ENCODE results near the gene NACC1.

NACC1 gene

DNA sequence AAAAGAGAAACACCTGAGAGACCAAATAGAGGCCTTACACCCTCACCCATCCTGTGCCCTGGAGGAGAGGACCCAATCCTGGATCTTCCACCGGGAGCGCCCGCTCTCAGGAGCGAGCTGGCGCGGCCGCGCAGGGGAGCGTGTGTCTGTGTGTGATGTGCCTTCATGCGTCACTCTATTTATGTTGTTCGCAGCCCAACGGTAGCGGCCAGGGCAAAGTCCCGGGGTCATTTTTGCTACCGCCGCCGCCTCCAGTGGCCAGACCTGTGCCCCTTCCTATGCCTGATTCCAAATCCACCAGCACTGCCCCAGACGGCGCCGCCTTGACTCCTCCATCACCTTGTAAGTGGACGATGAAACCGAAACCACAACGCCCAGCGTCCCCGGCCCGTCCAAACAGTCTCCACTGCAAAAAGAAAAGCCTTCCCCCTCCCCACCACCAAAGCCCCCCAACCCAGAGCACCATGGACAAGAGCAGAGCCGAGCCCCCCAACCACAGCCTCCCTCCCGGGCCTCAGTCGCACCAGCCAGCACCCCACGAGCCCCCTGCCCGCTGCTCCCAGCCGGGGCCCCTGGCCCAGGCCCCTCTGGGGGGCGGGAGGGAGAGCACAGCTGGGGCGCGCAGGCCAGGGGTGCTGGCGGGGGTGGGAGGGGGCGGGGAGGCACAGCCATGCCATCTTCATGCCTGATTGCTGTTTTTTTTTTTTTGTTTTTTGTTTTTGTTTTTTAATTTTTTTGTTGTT lies 30.1 kb upstream of the NACC1 start:
- DNase-seq (ENCODE audit: low read depth): no peak

DNA sequence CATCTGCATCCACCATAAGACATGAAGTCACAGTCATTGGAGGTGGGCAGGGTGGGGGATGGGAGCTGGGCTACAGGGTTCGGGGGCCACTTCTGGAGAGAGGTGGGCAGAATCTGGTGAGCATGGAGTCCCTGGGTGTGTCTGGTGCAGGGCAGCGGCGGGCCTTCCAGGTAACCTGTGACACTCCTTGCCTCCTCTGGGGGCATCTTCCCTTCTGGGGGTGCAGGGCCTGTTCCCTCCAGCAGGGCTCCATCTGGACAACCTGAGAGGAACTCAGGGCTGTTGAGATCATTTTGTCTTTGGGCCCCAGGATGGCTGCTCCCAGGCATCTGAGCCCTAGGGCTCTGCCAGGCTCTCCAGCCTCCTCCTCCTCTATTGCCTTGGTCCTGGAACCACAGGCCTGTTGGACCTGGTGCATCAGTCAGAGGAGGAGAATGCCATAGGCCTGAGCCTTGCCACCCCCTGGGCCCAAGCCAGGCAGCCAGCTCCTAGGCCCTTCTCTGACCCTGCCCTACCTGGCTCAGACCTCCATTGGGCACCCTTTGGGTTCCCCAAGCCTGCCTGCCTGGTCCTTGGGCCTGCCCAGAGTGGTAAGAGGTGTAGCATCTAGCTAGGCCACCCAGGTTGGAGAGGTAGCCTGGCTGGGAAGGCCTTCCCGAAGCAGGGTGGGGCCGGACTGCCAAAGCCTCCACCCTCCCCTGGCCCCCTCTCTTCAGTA lies 28.8 kb upstream of the NACC1 start:
- DNase-seq (ENCODE audit: low read depth): no peak

GRCh38 chr19:13089857-13090507 lies 28.1 kb upstream of the NACC1 start:
- DNase-seq (ENCODE audit: low read depth): no peak

- DNase-seq (ENCODE audit: low read depth): no peak
These were observed 27.4 kb upstream of the NACC1 start for GRCh38 chr19:13090511-13091231.

GRCh38 chr19:13091400-13092157 lies 26.5 kb upstream of the NACC1 start:
- peak; percentile 82 for DNase-seq (ENCODE audit: low read depth)

GRCh38 chr19:13092158-13092543 lies 25.9 kb upstream of the NACC1 start:
- DNase-seq (ENCODE audit: low read depth): no peak

GRCh38 chr19:13092606-13093235 lies 25.3 kb upstream of the NACC1 start:
- DNase-seq (ENCODE audit: low read depth): peak; percentile 40

- peak; percentile 86 for DNase-seq (ENCODE audit: low read depth)
These were observed 24.5 kb upstream of the NACC1 start for GRCh38 chr19:13093407-13094105.

DNA sequence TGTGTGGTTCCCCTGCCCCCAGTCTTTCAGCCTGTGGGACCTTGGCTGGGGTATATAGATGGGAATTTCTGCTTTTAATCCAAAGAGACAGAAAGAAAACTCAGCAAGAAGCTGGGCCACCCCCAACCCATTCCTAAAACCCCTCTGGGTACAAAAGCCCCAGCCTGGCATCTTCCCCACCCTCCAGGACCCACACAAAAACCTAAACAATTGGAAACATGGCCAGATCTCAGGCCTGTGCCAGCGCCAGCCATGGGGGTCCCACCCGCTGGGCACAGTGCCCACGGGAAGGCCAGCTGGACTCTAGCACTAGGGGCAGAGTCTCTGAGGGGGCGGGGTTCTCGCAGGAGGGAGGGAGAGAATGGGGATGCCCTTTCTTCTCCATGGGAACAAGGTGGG lies 24.0 kb upstream of the NACC1 start:
- no peak for DNase-seq (ENCODE audit: low read depth)

- DNase-seq (ENCODE audit: low read depth): no peak
These were observed 23.2 kb upstream of the NACC1 start for GRCh38 chr19:13094771-13095392.

GRCh38 chr19:13095393-13095784 lies 22.7 kb upstream of the NACC1 start:
- no peak for DNase-seq (ENCODE audit: low read depth)

- DNase-seq (ENCODE audit: low read depth): no peak
These were observed 21.8 kb upstream of the NACC1 start for GRCh38 chr19:13095934-13096927.

DNA sequence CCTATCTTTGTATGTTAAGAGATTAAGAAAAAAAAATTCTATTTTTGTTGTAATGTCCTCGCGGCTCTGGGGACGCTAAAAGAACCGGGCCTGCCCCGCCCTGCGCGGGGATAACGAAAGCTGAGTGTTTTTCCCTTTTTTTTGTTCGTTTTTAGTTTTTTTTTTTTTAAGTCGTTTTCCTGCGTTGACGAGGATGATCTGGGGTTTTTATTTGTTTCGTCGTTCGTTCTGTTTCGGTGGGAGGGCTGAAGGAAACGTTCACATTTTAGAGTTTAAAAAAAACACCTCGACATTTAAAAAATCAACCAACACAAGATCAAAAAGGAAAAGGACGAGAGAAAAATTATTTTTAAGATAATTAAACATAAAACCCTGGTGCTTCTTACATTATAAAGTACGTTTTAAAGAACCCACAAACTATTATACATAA lies 21.0 kb upstream of the NACC1 start:
- no peak for DNase-seq (ENCODE audit: low read depth)

- DNase-seq (ENCODE audit: low read depth): no peak
These were observed 20.4 kb upstream of the NACC1 start for GRCh38 chr19:13097463-13098258.

DNA sequence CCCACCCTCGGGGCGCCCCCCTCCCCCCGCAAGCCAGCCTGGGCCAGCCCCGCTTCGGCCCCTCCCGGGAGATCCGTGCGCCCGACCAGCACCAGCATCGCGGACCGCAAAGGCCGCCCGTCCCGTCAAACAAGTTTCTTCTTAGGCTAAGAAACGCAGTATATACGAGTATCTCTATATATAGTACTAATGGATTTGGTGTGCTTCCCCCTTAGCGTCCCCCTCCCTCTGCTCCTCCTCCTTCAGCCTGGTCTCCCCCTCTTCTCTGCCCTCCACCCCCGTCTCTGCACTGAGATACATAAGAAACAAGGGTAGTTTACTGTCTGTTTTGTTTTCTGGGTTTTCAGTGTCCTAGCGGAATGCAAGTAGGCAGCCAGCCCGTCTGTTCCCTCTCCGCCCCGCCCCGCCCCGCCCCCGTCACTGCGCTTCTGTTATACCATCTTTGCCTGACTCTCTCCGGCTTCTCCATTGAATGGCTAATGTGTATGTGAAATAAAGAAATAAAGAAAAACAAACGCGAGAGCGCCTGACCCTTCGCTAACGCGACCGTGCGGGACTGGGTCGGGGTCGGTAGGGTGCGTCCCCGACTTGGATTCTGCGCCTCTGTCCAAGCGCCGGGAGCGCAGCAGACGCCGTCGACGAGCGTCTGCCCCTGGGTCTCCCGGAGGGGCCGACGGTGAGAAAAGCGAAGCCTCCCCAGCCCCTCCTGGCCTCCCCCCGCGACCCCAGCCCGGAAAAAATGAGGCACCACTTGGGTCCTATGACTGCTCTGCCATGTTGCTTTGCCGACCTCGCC lies 19.6 kb upstream of the NACC1 start:
- peak; percentile 72 for DNase-seq (ENCODE audit: low read depth)

GRCh38 chr19:13099073-13099999 lies 18.7 kb upstream of the NACC1 start:
- peak; percentile 78 for DNase-seq (ENCODE audit: low read depth)

Measured in EH (cell line).